GM23338 (cell line): ENCODE measurements around the gene SIL1. TPM values are rescaled to one million over a fixed set of nuclear protein-coding genes. Genes with fewer than 3 reads are reported as not detected.

Experiments
- ATAC-seq: fragments of 200-7000 bp; cut with Tn5 transposase; 3 replicates; pipeline ENCODE4 v1.9.1; 2020
- DNase-seq: peaks from one replicate; pipeline ENCODE4 v3.0.0-alpha.2; 2015; ENCODE audit warnings: low spot score
- H2AFZ ChIP-seq: fragments of 200-600 bp; sonication (generic); 2 replicates; pipeline ENCODE4 v1.8.0; 2016; ENCODE audit warnings: antibody characterized with exemption, mild to moderate bottlenecking, moderate library complexity
- H3F3A ChIP-seq: fragments of 200-600 bp; sonication (generic); replicated peaks from 2 replicates; pipeline ENCODE4 v1.8.0; 2017; ENCODE audit warnings: antibody characterized with exemption, mixed run types, low read depth
- H3K27ac ChIP-seq: fragments of 200-600 bp; sonication (generic); 2 replicates; pipeline ENCODE4 v1.6.1; 2016; ENCODE audit warnings: low read depth
- H3K27me3 ChIP-seq: fragments of 200-600 bp; sonication (generic); 2 replicates; pipeline ENCODE4 v1.8.0; 2016; ENCODE audit warnings: mild to moderate bottlenecking, mixed run types, moderate library complexity; ENCODE audit not compliant: insufficient read depth
- H3K36me3 ChIP-seq: fragments of 200-600 bp; sonication (generic); 2 replicates; pipeline ENCODE4 v1.8.0; 2016; ENCODE audit warnings: mild to moderate bottlenecking; ENCODE audit not compliant: insufficient read depth
- H3K4me1 ChIP-seq: fragments of 200-600 bp; sonication (generic); 2 replicates; pipeline ENCODE4 v1.8.0; 2016; ENCODE audit warnings: mild to moderate bottlenecking, moderate library complexity; ENCODE audit not compliant: insufficient read depth
- H3K4me2 ChIP-seq: fragments of 200-600 bp; sonication (generic); 2 replicates; pipeline ENCODE4 v1.7.1; 2017; ENCODE audit warnings: mixed run types
- H3K4me3 ChIP-seq: fragments of 200-600 bp; sonication (generic); 2 replicates; pipeline ENCODE4 v1.6.1; 2016; ENCODE audit warnings: mixed run types
- H3K79me2 ChIP-seq: fragments of 200-600 bp; sonication (generic); replicated peaks from 2 replicates; pipeline ENCODE4 v1.8.0; 2017; ENCODE audit warnings: mild to moderate bottlenecking; ENCODE audit not compliant: insufficient read depth
- H3K9me2 ChIP-seq: fragments of 200-600 bp; sonication (generic); 2 replicates; pipeline ENCODE4 v1.8.0; 2017; ENCODE audit not compliant: insufficient read depth
- H4K20me1 ChIP-seq: fragments of 200-600 bp; sonication (generic); replicated peaks from 2 replicates; pipeline ENCODE4 v1.8.0; 2017; ENCODE audit warnings: mild to moderate bottlenecking; ENCODE audit not compliant: insufficient read depth
- H3K27ac Mint-ChIP-seq: 2 replicates; pipeline ENCODE4 v1.8.0; 2020; ENCODE audit warnings: inconsistent platforms, mild to moderate bottlenecking, moderate library complexity, mixed read lengths
- H3K27me3 Mint-ChIP-seq: 3 replicates; pipeline ENCODE4 v1.8.0; 2022; ENCODE audit warnings: low read depth, mild to moderate bottlenecking, moderate library complexity, mixed read lengths, inconsistent platforms; ENCODE audit not compliant: insufficient read depth, poor library complexity
- H3K36me3 Mint-ChIP-seq: 3 replicates; pipeline ENCODE4 v1.8.0; 2021; ENCODE audit warnings: low read depth, mild to moderate bottlenecking, inconsistent platforms, moderate library complexity, mixed read lengths
- H3K4me1 Mint-ChIP-seq: 3 replicates; pipeline ENCODE4 v1.8.0; 2020; ENCODE audit warnings: mild to moderate bottlenecking, inconsistent platforms, mixed read lengths
- H3K4me3 Mint-ChIP-seq: 3 replicates; pipeline ENCODE4 v1.8.0; 2021; ENCODE audit warnings: moderate library complexity, mild to moderate bottlenecking, inconsistent platforms, mixed read lengths
- H3K9me3 Mint-ChIP-seq: 3 replicates; pipeline ENCODE4 v1.8.0; 2020; ENCODE audit warnings: moderate library complexity, mild to moderate bottlenecking, inconsistent platforms, mixed read lengths
- CREB1 ChIP-seq: fragments of 250-450 bp; sonication (Bioruptor Pico); IDR thresholded peaks from 2 replicates; pipeline ENCODE4 v1.5.0; 2020; ENCODE audit warnings: low read depth, mild to moderate bottlenecking, moderate library complexity
- EZH2 ChIP-seq: fragments of 200-600 bp; sonication (generic); IDR thresholded peaks from one replicate; pipeline ENCODE4 v1.8.0; 2017; ENCODE audit warnings: antibody characterized with exemption, mild to moderate bottlenecking, low read depth; ENCODE audit not compliant: unreplicated experiment
- EZH2phosphoT487 ChIP-seq: fragments of 200-600 bp; sonication (generic); IDR thresholded peaks from one replicate; pipeline ENCODE4 v1.8.1; 2018; ENCODE audit warnings: antibody characterized with exemption; ENCODE audit not compliant: unreplicated experiment
- JUNB ChIP-seq: IDR thresholded peaks from one replicate; pipeline ENCODE4 v1.6.1; 2016; ENCODE audit warnings: antibody characterized with exemption; ENCODE audit not compliant: unreplicated experiment
- NANOG ChIP-seq: IDR thresholded peaks from 2 replicates; pipeline ENCODE4 v1.6.1; 2016; ENCODE audit warnings: antibody characterized with exemption, borderline replicate concordance
- POLR2AphosphoS5 ChIP-seq: IDR thresholded peaks from 2 replicates; pipeline ENCODE4 v1.6.1; 2016; ENCODE audit warnings: antibody characterized with exemption, low read depth
- STAT1 ChIP-seq: IDR thresholded peaks from one replicate; pipeline ENCODE4 v1.6.1; 2016; ENCODE audit warnings: antibody characterized with exemption; ENCODE audit not compliant: unreplicated experiment
- ZNF114 ChIP-seq: fragments of 250-450 bp; sonication (Bioruptor Pico); IDR thresholded peaks from 2 replicates; pipeline ENCODE4 v1.5.0; 2020; ENCODE audit warnings: mild to moderate bottlenecking, moderate library complexity
- ZNF331 ChIP-seq: fragments of 250-450 bp; sonication (Bioruptor Pico); IDR thresholded peaks from 2 replicates; pipeline ENCODE4 v1.5.0; 2020; ENCODE audit warnings: low read depth, mild to moderate bottlenecking, moderate library complexity
- polyA plus RNA-seq: library from polyadenylated mRNA; unstranded; fragments of >200 nt; fragmentation: Nextera tagmentation; extraction: Ambion mirVana; gene quantifications from 2 replicates; pipeline ENCODE4 v1.2.1, GENCODE V29; 2016
- total RNA-seq: library from RNA; depleted of rRNA; stranded (reverse); fragments of >200 nt; shearing (Covaris generic); gene quantifications from 2 replicates; pipeline ENCODE4 v1.2.3, GENCODE V29; 2014
- TF ChIP-seq, protein P1 (sequence below): IDR thresholded peaks from one replicate; pipeline ENCODE4 v1.6.1; 2018; ENCODE audit warnings: antibody characterized with exemption; ENCODE audit not compliant: unreplicated experiment
- TF ChIP-seq, protein P2 (sequence below), 2 experiments: fragments of 200-600 bp in 1 of 2; sonication (generic) in 1 of 2; conservative IDR thresholded peaks; 2 replicates each; pipeline versions ENCODE4 v1.5.1 to v1.6.1; 2016 to 2017; ENCODE audit warnings: antibody characterized with exemption in 2 of 2, low read depth in 2 of 2, mild to moderate bottlenecking in 2 of 2, moderate library complexity in 1 of 2
- TF ChIP-seq, protein P3 (sequence below): fragments of 250-450 bp; sonication (Bioruptor Pico); IDR thresholded peaks from 2 replicates; pipeline ENCODE4 v1.5.0; 2020; ENCODE audit warnings: mild to moderate bottlenecking, moderate library complexity
- TF ChIP-seq, protein P4 (sequence below): IDR thresholded peaks from 2 replicates; pipeline ENCODE4 v1.6.1; 2016; ENCODE audit warnings: antibody characterized with exemption

SIL1 gene
- total and polyA plus RNA-seq, 2 experiments from 2014 or later = 5.5 to 5.9 TPM

DNA sequence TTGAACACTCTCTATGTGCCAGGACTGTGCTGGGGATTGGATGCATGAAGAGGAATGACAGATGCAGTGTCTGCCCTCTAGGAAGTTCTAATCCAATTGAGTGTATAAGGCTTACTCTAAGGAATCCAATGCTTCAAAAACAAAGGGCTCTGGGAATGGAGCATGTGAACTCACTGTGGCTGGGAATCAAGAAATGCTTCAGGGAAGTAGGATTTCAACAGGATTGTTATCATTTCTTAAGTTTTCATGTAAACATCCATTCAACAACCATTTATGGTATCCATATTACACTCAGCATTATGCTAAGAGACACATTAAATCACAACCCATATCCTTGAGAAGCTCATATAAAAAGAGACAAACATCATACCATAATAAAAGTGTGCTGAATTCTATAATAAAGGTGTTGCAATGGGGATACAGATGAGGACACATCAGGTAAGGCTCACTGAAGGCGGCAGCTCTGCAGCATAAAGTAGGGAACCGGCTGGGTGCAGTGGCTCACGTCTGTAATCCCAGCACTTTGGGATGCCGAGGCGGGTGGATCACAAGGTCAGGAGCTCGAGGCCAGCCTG is 11.3 kb downstream of the SIL1 start:
- no peaks in the 10 kb centered on the region for H3F3A ChIP-seq
- no peaks in the 10 kb centered on the region; the same call in 1 of the 2 replicates for H4K20me1 ChIP-seq
- H3K79me2 ChIP-seq = no peaks in the 10 kb centered on the region
- no peaks in the 10 kb centered on the region for H3K36me3 ChIP-seq
- TF ChIP-seq CREB1 (CRISPR knock-in tag) = no peak
- TF ChIP-seq NANOG = no peak
- TF ChIP-seq, protein P1, sequence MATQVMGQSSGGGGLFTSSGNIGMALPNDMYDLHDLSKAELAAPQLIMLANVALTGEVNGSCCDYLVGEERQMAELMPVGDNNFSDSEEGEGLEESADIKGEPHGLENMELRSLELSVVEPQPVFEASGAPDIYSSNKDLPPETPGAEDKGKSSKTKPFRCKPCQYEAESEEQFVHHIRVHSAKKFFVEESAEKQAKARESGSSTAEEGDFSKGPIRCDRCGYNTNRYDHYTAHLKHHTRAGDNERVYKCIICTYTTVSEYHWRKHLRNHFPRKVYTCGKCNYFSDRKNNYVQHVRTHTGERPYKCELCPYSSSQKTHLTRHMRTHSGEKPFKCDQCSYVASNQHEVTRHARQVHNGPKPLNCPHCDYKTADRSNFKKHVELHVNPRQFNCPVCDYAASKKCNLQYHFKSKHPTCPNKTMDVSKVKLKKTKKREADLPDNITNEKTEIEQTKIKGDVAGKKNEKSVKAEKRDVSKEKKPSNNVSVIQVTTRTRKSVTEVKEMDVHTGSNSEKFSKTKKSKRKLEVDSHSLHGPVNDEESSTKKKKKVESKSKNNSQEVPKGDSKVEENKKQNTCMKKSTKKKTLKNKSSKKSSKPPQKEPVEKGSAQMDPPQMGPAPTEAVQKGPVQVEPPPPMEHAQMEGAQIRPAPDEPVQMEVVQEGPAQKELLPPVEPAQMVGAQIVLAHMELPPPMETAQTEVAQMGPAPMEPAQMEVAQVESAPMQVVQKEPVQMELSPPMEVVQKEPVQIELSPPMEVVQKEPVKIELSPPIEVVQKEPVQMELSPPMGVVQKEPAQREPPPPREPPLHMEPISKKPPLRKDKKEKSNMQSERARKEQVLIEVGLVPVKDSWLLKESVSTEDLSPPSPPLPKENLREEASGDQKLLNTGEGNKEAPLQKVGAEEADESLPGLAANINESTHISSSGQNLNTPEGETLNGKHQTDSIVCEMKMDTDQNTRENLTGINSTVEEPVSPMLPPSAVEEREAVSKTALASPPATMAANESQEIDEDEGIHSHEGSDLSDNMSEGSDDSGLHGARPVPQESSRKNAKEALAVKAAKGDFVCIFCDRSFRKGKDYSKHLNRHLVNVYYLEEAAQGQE = no peak
- TF ChIP-seq, protein P2, sequence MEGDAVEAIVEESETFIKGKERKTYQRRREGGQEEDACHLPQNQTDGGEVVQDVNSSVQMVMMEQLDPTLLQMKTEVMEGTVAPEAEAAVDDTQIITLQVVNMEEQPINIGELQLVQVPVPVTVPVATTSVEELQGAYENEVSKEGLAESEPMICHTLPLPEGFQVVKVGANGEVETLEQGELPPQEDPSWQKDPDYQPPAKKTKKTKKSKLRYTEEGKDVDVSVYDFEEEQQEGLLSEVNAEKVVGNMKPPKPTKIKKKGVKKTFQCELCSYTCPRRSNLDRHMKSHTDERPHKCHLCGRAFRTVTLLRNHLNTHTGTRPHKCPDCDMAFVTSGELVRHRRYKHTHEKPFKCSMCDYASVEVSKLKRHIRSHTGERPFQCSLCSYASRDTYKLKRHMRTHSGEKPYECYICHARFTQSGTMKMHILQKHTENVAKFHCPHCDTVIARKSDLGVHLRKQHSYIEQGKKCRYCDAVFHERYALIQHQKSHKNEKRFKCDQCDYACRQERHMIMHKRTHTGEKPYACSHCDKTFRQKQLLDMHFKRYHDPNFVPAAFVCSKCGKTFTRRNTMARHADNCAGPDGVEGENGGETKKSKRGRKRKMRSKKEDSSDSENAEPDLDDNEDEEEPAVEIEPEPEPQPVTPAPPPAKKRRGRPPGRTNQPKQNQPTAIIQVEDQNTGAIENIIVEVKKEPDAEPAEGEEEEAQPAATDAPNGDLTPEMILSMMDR (conservative IDR thresholded peaks at IDR 0.05; ENCODE audit: low read depth in 2 of 2) = no peak
- TF ChIP-seq EZH2phosphoT487 = no peak
- TF ChIP-seq POLR2AphosphoS5 = no peak
- TF ChIP-seq ZNF114 (CRISPR knock-in tag) = no peak
- TF ChIP-seq STAT1 = no peak
- TF ChIP-seq JUNB = no peak
- TF ChIP-seq, protein P3, sequence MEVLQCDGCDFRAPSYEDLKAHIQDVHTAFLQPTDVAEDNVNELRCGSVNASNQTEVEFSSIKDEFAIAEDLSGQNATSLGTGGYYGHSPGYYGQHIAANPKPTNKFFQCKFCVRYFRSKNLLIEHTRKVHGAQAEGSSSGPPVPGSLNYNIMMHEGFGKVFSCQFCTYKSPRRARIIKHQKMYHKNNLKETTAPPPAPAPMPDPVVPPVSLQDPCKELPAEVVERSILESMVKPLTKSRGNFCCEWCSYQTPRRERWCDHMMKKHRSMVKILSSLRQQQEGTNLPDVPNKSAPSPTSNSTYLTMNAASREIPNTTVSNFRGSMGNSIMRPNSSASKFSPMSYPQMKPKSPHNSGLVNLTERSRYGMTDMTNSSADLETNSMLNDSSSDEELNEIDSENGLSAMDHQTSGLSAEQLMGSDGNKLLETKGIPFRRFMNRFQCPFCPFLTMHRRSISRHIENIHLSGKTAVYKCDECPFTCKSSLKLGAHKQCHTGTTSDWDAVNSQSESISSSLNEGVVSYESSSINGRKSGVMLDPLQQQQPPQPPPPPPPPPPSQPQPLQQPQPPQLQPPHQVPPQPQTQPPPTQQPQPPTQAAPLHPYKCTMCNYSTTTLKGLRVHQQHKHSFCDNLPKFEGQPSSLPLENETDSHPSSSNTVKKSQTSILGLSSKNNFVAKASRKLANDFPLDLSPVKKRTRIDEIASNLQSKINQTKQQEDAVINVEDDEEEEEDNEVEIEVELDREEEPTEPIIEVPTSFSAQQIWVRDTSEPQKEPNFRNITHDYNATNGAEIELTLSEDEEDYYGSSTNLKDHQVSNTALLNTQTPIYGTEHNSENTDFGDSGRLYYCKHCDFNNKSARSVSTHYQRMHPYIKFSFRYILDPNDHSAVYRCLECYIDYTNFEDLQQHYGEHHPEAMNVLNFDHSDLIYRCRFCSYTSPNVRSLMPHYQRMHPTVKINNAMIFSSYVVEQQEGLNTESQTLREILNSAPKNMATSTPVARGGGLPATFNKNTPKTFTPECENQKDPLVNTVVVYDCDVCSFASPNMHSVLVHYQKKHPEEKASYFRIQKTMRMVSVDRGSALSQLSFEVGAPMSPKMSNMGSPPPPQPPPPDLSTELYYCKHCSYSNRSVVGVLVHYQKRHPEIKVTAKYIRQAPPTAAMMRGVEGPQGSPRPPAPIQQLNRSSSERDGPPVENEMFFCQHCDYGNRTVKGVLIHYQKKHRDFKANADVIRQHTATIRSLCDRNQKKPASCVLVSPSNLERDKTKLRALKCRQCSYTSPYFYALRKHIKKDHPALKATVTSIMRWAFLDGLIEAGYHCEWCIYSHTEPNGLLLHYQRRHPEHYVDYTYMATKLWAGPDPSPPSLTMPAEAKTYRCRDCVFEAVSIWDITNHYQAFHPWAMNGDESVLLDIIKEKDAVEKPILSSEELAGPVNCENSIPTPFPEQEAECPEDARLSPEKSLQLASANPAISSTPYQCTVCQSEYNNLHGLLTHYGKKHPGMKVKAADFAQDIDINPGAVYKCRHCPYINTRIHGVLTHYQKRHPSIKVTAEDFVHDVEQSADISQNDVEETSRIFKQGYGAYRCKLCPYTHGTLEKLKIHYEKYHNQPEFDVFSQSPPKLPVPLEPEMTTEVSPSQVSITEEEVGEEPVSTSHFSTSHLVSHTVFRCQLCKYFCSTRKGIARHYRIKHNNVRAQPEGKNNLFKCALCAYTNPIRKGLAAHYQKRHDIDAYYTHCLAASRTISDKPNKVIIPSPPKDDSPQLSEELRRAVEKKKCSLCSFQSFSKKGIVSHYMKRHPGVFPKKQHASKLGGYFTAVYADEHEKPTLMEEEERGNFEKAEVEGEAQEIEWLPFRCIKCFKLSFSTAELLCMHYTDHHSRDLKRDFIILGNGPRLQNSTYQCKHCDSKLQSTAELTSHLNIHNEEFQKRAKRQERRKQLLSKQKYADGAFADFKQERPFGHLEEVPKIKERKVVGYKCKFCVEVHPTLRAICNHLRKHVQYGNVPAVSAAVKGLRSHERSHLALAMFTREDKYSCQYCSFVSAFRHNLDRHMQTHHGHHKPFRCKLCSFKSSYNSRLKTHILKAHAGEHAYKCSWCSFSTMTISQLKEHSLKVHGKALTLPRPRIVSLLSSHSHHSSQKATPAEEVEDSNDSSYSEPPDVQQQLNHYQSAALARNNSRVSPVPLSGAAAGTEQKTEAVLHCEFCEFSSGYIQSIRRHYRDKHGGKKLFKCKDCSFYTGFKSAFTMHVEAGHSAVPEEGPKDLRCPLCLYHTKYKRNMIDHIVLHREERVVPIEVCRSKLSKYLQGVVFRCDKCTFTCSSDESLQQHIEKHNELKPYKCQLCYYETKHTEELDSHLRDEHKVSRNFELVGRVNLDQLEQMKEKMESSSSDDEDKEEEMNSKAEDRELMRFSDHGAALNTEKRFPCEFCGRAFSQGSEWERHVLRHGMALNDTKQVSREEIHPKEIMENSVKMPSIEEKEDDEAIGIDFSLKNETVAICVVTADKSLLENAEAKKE (CRISPR knock-in tag) = no peak
- TF ChIP-seq, protein P4, sequence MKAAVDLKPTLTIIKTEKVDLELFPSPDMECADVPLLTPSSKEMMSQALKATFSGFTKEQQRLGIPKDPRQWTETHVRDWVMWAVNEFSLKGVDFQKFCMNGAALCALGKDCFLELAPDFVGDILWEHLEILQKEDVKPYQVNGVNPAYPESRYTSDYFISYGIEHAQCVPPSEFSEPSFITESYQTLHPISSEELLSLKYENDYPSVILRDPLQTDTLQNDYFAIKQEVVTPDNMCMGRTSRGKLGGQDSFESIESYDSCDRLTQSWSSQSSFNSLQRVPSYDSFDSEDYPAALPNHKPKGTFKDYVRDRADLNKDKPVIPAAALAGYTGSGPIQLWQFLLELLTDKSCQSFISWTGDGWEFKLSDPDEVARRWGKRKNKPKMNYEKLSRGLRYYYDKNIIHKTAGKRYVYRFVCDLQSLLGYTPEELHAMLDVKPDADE = no peak
- TF ChIP-seq EZH2 = no peak
- no peak for TF ChIP-seq ZNF331 (CRISPR knock-in tag)
- Mint-ChIP-seq H3K9me3 (no peaks in the 10 kb centered on the region), H3K36me3 (no peaks in the 10 kb centered on the region), H3K4me1 (peaks cover 2% of the 10 kb centered on the region; the same call in 2 of the 3 replicates), H3K27ac (no peak overlapping the region), H3K27me3 (peaks cover 1% of the 10 kb centered on the region), H3K4me3 (no peak overlapping the region)
- H3K4me2 ChIP-seq = no peak overlapping the region
- no peak overlapping the region for H2AFZ ChIP-seq
- H3K27me3 ChIP-seq = no peaks in the 10 kb centered on the region
- no peak overlapping the region for H3K4me3 ChIP-seq
- no peak for ATAC-seq
- DNase-seq = no peak
- no peak overlapping the region for H3K27ac ChIP-seq
- no peaks in the 10 kb centered on the region for H3K9me2 ChIP-seq
- no peaks in the 10 kb centered on the region for H3K4me1 ChIP-seq
